Activated B cell treated with CpG ODN at 0.5 μM for 24 hours (primary cell): ENCODE data around the gene LAMP1. TPM values are rescaled to one million over a fixed set of nuclear protein-coding genes. Genes with fewer than 3 reads are reported as not detected.

Source experiments
- ATAC-seq: fragments of 200-7000 bp; cut with Tn5 transposase; one replicate; pipeline ENCODE4 v1.10.0; 2021; ENCODE audit warnings: low read depth, mild to moderate bottlenecking, moderate library complexity
- CTCF ChIA-PET: fragments of 350-600 bp; sonication (Branson Sonifier 250); formaldehyde crosslinking; loops from one replicate; lab custom pipeline; 2021; ENCODE audit warnings: antibody characterized with exemption; lab: Charles Lee
- POLR2A ChIA-PET: fragments of 350-600 bp; sonication (Branson Sonifier 250); formaldehyde crosslinking; loops from one replicate; lab custom pipeline; 2021; ENCODE audit warnings: antibody characterized with exemption; lab: Charles Lee
- DNase-seq: peaks from one replicate; pipeline ENCODE4 v3.0.0; 2022
- H3K27ac Mint-ChIP-seq: one replicate; pipeline ENCODE4 v1.8.0; 2020; ENCODE audit warnings: mixed read lengths
- H3K27me3 Mint-ChIP-seq: one replicate; pipeline ENCODE4 v1.8.0; 2021; ENCODE audit warnings: mixed read lengths
- H3K36me3 Mint-ChIP-seq: one replicate; pipeline ENCODE4 v1.8.0; 2021; ENCODE audit warnings: low read depth, mixed read lengths
- H3K4me1 Mint-ChIP-seq: one replicate; pipeline ENCODE4 v1.8.0; 2021; ENCODE audit warnings: mixed read lengths
- H3K4me3 Mint-ChIP-seq: one replicate; pipeline ENCODE4 v1.8.0; 2020; ENCODE audit warnings: mild to moderate bottlenecking, mixed read lengths
- H3K9me3 Mint-ChIP-seq: one replicate; pipeline ENCODE4 v1.8.0; 2020; ENCODE audit warnings: mixed read lengths
- intact Hi-C: fragments of 100-400 bp; cut with micrococcal nuclease; formaldehyde crosslinking; loops from one replicate; pipeline ENCODE4 v1.15.1; 2024
- total RNA-seq: library from RNA; stranded (reverse); gene quantifications from 2 replicates; pipeline ENCODE4 v1.2.3, GENCODE V29; 2022
- TF ChIP-seq, protein P1 (sequence below): fragments of 200-600 bp; IDR thresholded peaks from one replicate; pipeline ENCODE4 v1.8.0; 2022; ENCODE audit warnings: antibody characterized with exemption, mild to moderate bottlenecking

LAMP1 gene
- total RNA-seq, 1 donor from 2014 or later, result 86.2 TPM

DNA sequence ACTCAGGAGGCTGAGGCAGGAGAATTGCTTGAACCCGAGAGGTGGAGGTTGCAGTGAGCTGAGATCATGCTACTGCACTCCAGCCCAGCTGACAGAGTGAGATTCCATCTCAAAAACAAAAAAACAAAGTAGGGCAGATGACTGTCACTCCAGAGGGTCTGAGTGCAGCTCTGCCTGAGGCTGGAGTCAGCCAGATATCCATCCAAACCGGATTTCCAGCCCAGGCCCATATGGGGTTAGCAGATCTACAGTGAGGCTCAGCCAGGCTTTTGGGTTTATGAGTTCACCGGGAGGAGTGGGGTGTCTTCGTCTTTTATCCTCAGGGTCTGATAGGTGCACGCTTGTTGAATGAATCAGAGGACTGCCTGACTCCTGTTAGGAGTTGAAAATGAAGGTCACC is 19.0 kb downstream of the LAMP1 start:
- no peak for DNase-seq
- H3K4me3 Mint-ChIP-seq, result no peak overlapping the region
- H3K4me1 Mint-ChIP-seq, result no peaks in the 10 kb centered on the region
- no peaks in the 10 kb centered on the region for H3K27me3 Mint-ChIP-seq
- intact Hi-C loops, result no loop called here
- H3K9me3 Mint-ChIP-seq, result no peaks in the 10 kb centered on the region
- TF ChIP-seq, protein P1, sequence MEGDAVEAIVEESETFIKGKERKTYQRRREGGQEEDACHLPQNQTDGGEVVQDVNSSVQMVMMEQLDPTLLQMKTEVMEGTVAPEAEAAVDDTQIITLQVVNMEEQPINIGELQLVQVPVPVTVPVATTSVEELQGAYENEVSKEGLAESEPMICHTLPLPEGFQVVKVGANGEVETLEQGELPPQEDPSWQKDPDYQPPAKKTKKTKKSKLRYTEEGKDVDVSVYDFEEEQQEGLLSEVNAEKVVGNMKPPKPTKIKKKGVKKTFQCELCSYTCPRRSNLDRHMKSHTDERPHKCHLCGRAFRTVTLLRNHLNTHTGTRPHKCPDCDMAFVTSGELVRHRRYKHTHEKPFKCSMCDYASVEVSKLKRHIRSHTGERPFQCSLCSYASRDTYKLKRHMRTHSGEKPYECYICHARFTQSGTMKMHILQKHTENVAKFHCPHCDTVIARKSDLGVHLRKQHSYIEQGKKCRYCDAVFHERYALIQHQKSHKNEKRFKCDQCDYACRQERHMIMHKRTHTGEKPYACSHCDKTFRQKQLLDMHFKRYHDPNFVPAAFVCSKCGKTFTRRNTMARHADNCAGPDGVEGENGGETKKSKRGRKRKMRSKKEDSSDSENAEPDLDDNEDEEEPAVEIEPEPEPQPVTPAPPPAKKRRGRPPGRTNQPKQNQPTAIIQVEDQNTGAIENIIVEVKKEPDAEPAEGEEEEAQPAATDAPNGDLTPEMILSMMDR, result no peak
- H3K27ac Mint-ChIP-seq, result no peak overlapping the region
- no peak for ATAC-seq
- H3K36me3 Mint-ChIP-seq, result peaks cover 70% of the 10 kb centered on the region
- ChIA-PET POLR2A (no interaction called here), CTCF (no interaction called here)

DNA sequence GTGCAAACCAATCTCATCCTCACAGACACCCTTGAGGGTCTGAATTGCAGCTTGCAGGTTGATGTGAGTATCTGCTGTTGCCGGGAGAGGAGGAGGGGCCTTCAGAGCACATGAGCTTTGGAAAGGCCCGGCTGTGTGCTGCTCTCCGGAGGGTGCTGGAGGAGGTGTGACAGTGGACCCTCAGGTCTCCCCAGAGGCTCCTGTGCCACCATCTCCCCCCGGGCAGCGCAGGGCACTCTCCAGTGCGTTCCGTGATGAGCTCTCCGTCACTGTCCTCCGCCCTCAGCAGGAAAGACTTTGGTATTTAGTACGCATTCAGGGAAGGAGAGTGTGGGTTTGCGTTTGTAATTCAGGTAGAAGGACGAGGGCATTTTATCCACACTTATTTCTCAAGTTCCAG is 20.0 kb downstream of the LAMP1 start:
- no peak for ATAC-seq
- POLR2A ChIA-PET, result interaction anchor here (0.7 kb wide), 1 partner anchor 10 kb away, joined by 7 read pairs; no protein-coding TSS in a partner anchor
- TF ChIP-seq, protein P1, result no peak

DNA sequence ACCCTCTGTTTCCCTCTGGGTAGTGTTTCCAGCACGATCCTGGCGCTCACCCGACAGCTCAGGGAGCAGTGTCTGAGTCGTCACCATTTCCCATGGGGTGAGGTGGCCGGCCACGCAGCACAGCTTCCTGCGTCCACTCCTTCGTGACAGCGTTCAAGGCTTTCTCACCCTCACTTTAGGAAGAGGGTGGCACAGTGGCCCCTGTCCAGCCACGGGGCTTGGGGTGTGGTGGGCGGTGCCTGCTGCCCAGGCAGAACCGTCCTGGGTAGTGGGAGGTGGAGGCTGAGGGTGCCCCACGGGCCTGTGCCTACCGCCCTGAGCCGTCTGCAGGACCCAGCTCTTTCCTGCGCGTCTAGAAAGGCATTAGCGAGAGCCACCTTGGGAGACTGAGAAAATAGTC is 21.9 kb downstream of the LAMP1 start:
- ChIA-PET POLR2A (no interaction called here), CTCF (no interaction called here)
- H3K9me3 Mint-ChIP-seq, result no peaks in the 10 kb centered on the region
- H3K36me3 Mint-ChIP-seq, result peaks cover 77% of the 10 kb centered on the region
- TF ChIP-seq, protein P1, result no peak
- no peaks in the 10 kb centered on the region for H3K27me3 Mint-ChIP-seq
- ATAC-seq, result no peak
- H3K27ac Mint-ChIP-seq, result no peak overlapping the region
- intact Hi-C loops, result no loop called here
- no peak for DNase-seq
- H3K4me3 Mint-ChIP-seq, result no peak overlapping the region
- H3K4me1 Mint-ChIP-seq, result no peaks in the 10 kb centered on the region

More for the DNA sequence above, 20.0 kb downstream of the LAMP1 start:
- Mint-ChIP-seq H3K27ac (no peak overlapping the region), H3K36me3 (peaks cover 70% of the 10 kb centered on the region), H3K4me1 (no peaks in the 10 kb centered on the region), H3K27me3 (no peaks in the 10 kb centered on the region), H3K9me3 (no peaks in the 10 kb centered on the region), H3K4me3 (no peak overlapping the region)
- CTCF ChIA-PET, result no interaction called here
- no peak for DNase-seq
- intact Hi-C loops, result no loop called here

DNA sequence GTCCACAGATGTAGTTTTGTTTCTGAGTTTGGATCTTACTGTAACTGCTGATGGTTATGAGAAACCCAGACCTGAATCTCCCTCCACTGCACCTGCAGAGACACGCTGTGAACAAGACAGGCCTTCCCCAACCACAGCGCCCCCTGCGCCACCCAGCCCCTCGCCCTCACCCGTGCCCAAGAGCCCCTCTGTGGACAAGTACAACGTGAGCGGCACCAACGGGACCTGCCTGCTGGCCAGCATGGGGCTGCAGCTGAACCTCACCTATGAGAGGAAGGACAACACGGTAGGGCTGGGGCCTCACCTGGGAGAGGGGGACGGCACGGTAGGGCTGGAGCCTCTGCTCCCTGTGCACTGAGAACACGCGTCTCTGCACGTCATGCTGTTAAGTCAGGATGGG is 22.3 kb downstream of the LAMP1 start:
- intact Hi-C loops, result no loop called here
- ChIA-PET CTCF (no interaction called here), POLR2A (no interaction called here)
- TF ChIP-seq, protein P1, result no peak
- Mint-ChIP-seq H3K9me3 (no peaks in the 10 kb centered on the region), H3K27me3 (no peaks in the 10 kb centered on the region), H3K4me1 (no peaks in the 10 kb centered on the region), H3K27ac (no peak overlapping the region), H3K4me3 (no peak overlapping the region), H3K36me3 (peaks cover 81% of the 10 kb centered on the region)
- ATAC-seq, result no peak
- no peak for DNase-seq

DNA sequence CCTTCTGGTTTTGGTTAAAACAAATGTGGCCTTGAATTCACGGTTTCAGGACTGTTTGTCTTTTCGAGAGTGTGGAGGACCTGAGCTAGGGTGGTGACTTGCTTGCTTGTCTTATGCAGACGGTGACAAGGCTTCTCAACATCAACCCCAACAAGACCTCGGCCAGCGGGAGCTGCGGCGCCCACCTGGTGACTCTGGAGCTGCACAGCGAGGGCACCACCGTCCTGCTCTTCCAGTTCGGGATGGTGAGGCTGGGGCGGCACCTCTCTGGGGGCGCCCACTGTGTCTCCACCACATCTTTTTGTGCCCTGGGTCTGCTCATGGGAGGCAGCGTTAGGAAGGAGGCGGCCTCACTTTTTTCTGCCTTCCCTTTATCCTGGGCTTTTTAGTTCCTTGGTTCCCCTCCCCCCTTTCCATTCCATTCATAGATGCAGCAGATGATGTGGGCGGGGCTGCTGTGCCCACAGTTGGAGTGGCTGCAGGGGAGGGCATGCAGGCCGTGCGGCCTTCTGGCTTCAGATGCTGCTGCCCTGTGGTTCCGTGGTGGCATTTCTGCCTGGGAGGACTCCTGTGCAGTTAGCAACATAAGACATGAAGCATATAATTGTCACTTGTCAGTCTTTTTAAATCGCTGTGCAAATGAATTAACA is 23.3 kb downstream of the LAMP1 start:
- ATAC-seq, result no peak
- intact Hi-C loops, result no loop called here
- no peaks in the 10 kb centered on the region for H3K4me1 Mint-ChIP-seq
- CTCF ChIA-PET, result no interaction called here
- peaks cover 83% of the 10 kb centered on the region for H3K36me3 Mint-ChIP-seq
- H3K27me3 Mint-ChIP-seq, result no peaks in the 10 kb centered on the region
- DNase-seq, result no peak
- no peaks in the 10 kb centered on the region for H3K9me3 Mint-ChIP-seq
- H3K27ac Mint-ChIP-seq, result no peak overlapping the region
- no peak overlapping the region for H3K4me3 Mint-ChIP-seq
- TF ChIP-seq, protein P1, result no peak
- POLR2A ChIA-PET, result no interaction called here
